Lower leg skin (tissue), 4 donors: Measurements from ENCODE around the gene TSBP1. TPM values are rescaled to one million over a fixed set of nuclear protein-coding genes. Genes with fewer than 3 reads are reported as not detected.
"Not testable (repeated sequence)": the region's sequence is repeated elsewhere in the genome, so short reads cannot be mapped to it uniquely, and the experiment has no call there.

ENCODE experiments used
- DNase-seq, 2 donors: peaks; one replicate each; pipeline ENCODE4 v3.0.0-alpha.2; 2019; ENCODE audit warnings: low spot score in 2 of 2
- H3K4me3 ChIP-seq: fragments of 200-600 bp; sonication (generic); 2 replicates; pipeline ENCODE4 v1.5.1; 2017; ENCODE audit warnings: mild to moderate bottlenecking, low read depth; ENCODE audit not compliant: poor library complexity, severe bottlenecking
- CTCF ChIP-seq, 3 donors: fragments of 450-650 bp; IDR thresholded peaks; one replicate each; pipeline ENCODE4 v1.5.1; 2016; ENCODE audit warnings: antibody characterized with exemption in 3 of 3, mild to moderate bottlenecking in 3 of 3, moderate library complexity in 2 of 3
- POLR2A ChIP-seq, 2 donors: fragments of 450-650 bp; IDR thresholded peaks; one replicate each; pipeline ENCODE4 v1.6.1; 2016 to 2017; ENCODE audit warnings: antibody characterized with exemption in 2 of 2, mild to moderate bottlenecking in 1 of 2, moderate library complexity in 1 of 2
- WGBS, 2 donors: methylation state at CpG; one replicate each; pipeline ENCODE4 v1.1.5; 2018; 5-methylcytosine and 5-hydroxymethylcytosine counted together
- intact Hi-C: fragments of 100-400 bp; cut with DNase I; formaldehyde crosslinking; loops from one replicate; pipeline ENCODE4 v1.15.0; 2023; ENCODE audit warnings: low total_unique reads
- total RNA-seq, 4 donors: library from RNA; depleted of rRNA; stranded (reverse); fragments of >200 nt; gene quantifications; one replicate each; pipeline ENCODE4 v1.1.0, GENCODE V29; 2016

The TSBP1 gene
- total RNA-seq, 4 donors from 2014 or later, result not detected

- H3K4me3 ChIP-seq, result no peak overlapping the region
- intact Hi-C loops, result no loop called here
- DNase-seq, result no peak
- WGBS, 2 donors, result 86 to 95% methylated on average over 2 of the region's 2 CpGs
- TF ChIP-seq POLR2A (IDR thresholded peaks at IDR 0.05) (no peak), CTCF (IDR thresholded peaks at IDR 0.05) (no peak)
Observed at GRCh38 chr6:32370505-32370904, 1.2 kb downstream of the TSBP1 start.

GRCh38 chr6:32369660-32370059 is 2.0 kb downstream of the TSBP1 start:
- intact Hi-C loops, result no loop called here

GRCh38 chr6:32367644-32368043 is 4.1 kb downstream of the TSBP1 start:
- TF ChIP-seq CTCF (IDR thresholded peaks at IDR 0.05), result no peak
- no peak for TF ChIP-seq POLR2A (IDR thresholded peaks at IDR 0.05)
- DNase-seq, result no peak
- intact Hi-C loops, result no loop called here
- H3K4me3 ChIP-seq, result no peak overlapping the region
- 85 to 91% methylated on average over 3 of the region's 3 CpGs for WGBS, 2 donors

More at GRCh38 chr6:32369660-32370059, 2.0 kb downstream of the TSBP1 start:
- no peak overlapping the region for H3K4me3 ChIP-seq
- 42 to 45% methylated on average over 3 of the region's 3 CpGs for WGBS, 2 donors
- no peak for TF ChIP-seq CTCF (IDR thresholded peaks at IDR 0.05)
- TF ChIP-seq POLR2A (IDR thresholded peaks at IDR 0.05), result no peak
- DNase-seq, result no peak

GRCh38 chr6:32359225-32359624 is 12.5 kb downstream of the TSBP1 start:
- H3K4me3 ChIP-seq, intact Hi-C loops, DNase-seq: not testable (repeated sequence)
- 75 to 78% methylated on average over 1 of the region's 1 CpG for WGBS, 2 donors

GRCh38 chr6:32358548-32358947 is 13.2 kb downstream of the TSBP1 start:
- intact Hi-C loops, H3K4me3 ChIP-seq, DNase-seq: not testable (repeated sequence)
- 80 to 87% methylated on average over 8 of the region's 8 CpGs for WGBS, 2 donors

GRCh38 chr6:32355018-32355417 is 16.7 kb downstream of the TSBP1 start:
- no peak overlapping the region for H3K4me3 ChIP-seq
- intact Hi-C loops, result no loop called here
- 55 to 67% methylated on average over 1 of the region's 1 CpG for WGBS, 2 donors
- no peak for TF ChIP-seq CTCF (IDR thresholded peaks at IDR 0.05)
- TF ChIP-seq POLR2A (IDR thresholded peaks at IDR 0.05), result no peak
- no peak for DNase-seq

GRCh38 chr6:32353348-32353747 is 18.4 kb downstream of the TSBP1 start:
- intact Hi-C loops, result no loop called here
- WGBS, 2 donors, result 77 to 91% methylated on average over 2 of the region's 2 CpGs
- H3K4me3 ChIP-seq, result no peak overlapping the region
- DNase-seq, result no peak
- TF ChIP-seq CTCF (IDR thresholded peaks at IDR 0.05), result no peak
- TF ChIP-seq POLR2A (IDR thresholded peaks at IDR 0.05), result no peak
